Calu3 (cell line): ENCODE measurements around the gene RIGI. TPM values are rescaled to one million over a fixed set of nuclear protein-coding genes. Genes with fewer than 3 reads are reported as not detected.
"Not testable (repeated sequence)": the region's sequence is repeated elsewhere in the genome, so short reads cannot be mapped to it uniquely, and the experiment has no call there.

Experiments
- BruUV-seq: library from RNA; stranded (reverse); fragments of 400-500 nt; replicated peaks from 2 replicates; lab custom pipeline; 2021; lab: Mats Ljungman, UMichigan
- CTCF ChIA-PET: fragments of 300-600 bp; sonication (Branson Sonifier 250); formaldehyde crosslinking; loops from one replicate; lab custom pipeline; 2022; ENCODE audit warnings: antibody characterized with exemption; lab: Charles Lee
- DNase-seq: peaks from one replicate; pipeline ENCODE4 v3.0.0; 2022
- H3K27ac Mint-ChIP-seq: one replicate; pipeline ENCODE4 v1.8.0; 2022; ENCODE audit warnings: mixed read lengths; ENCODE audit not compliant: unreplicated experiment
- H3K27me3 Mint-ChIP-seq: one replicate; pipeline ENCODE4 v1.8.0; 2022; ENCODE audit warnings: mixed read lengths; ENCODE audit not compliant: unreplicated experiment
- H3K36me3 Mint-ChIP-seq: one replicate; pipeline ENCODE4 v1.8.0; 2022; ENCODE audit warnings: mild to moderate bottlenecking, moderate library complexity, mixed read lengths; ENCODE audit not compliant: insufficient read depth, unreplicated experiment
- H3K4me1 Mint-ChIP-seq: one replicate; pipeline ENCODE4 v1.8.0; 2022; ENCODE audit warnings: mild to moderate bottlenecking, low read depth, mixed read lengths; ENCODE audit not compliant: unreplicated experiment
- H3K4me3 Mint-ChIP-seq: one replicate; pipeline ENCODE4 v1.8.0; 2022; ENCODE audit warnings: mild to moderate bottlenecking, low read depth, moderate library complexity, mixed read lengths; ENCODE audit not compliant: unreplicated experiment
- H3K9me3 Mint-ChIP-seq: one replicate; pipeline ENCODE4 v1.8.0; 2022; ENCODE audit warnings: low read depth, mixed read lengths; ENCODE audit not compliant: unreplicated experiment
- intact Hi-C: fragments of 100-400 bp; cut with micrococcal nuclease; formaldehyde crosslinking; loops from one replicate; pipeline ENCODE4 v1.10.0; 2022; ENCODE audit not compliant: unreplicated experiment
- total RNA-seq: library from RNA; stranded (reverse); gene quantifications from 2 replicates; pipeline ENCODE4 v1.2.3, GENCODE V29; 2022
- TF ChIP-seq, protein P1 (sequence below): fragments of 200-600 bp; IDR thresholded peaks from one replicate; pipeline ENCODE4 v1.8.0; 2022; ENCODE audit warnings: antibody characterized with exemption; ENCODE audit not compliant: unreplicated experiment

RIGI gene
- total RNA-seq, 1 experiment from 2014 or later: 24.8 TPM

DNA sequence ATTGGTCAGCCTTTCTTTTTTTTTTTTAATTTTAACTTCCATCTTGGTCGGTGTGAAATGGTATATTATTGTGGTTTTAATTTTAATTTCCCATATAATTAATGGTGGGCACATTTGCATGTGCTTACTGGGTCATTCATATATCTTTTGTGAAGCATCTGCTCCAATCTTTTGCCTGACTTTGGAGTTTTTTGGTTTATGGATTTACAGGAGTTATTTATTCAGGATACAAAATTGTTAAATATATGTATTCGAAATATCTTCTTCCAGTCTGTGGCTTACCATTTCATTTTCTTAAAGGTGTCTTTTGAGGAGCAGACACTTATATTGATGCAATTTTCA, 682 bp upstream of the RIGI start:
- intact Hi-C loops: loop anchor here (1.0 to 10.0 kb wide), 3 partner anchors 46 to 147 kb away; no protein-coding TSS in a partner anchor
- Mint-ChIP-seq H3K4me1 (peaks cover 23% of the 10 kb centered on the region), H3K4me3 (peak overlapping the region; percentile 84), H3K9me3 (peaks cover 2% of the 10 kb centered on the region), H3K27me3 (no peaks in the 10 kb centered on the region), H3K27ac (peak overlapping the region; percentile 67), H3K36me3 (peaks cover 25% of the 10 kb centered on the region)
- CTCF ChIA-PET: interaction anchor here (0.6 to 3.0 kb wide), 9 partner anchors 10 to 147 kb away, joined by 3 to 29 read pairs (median 7); no protein-coding TSS in a partner anchor
- no peak for DNase-seq
- TF ChIP-seq, protein P1, sequence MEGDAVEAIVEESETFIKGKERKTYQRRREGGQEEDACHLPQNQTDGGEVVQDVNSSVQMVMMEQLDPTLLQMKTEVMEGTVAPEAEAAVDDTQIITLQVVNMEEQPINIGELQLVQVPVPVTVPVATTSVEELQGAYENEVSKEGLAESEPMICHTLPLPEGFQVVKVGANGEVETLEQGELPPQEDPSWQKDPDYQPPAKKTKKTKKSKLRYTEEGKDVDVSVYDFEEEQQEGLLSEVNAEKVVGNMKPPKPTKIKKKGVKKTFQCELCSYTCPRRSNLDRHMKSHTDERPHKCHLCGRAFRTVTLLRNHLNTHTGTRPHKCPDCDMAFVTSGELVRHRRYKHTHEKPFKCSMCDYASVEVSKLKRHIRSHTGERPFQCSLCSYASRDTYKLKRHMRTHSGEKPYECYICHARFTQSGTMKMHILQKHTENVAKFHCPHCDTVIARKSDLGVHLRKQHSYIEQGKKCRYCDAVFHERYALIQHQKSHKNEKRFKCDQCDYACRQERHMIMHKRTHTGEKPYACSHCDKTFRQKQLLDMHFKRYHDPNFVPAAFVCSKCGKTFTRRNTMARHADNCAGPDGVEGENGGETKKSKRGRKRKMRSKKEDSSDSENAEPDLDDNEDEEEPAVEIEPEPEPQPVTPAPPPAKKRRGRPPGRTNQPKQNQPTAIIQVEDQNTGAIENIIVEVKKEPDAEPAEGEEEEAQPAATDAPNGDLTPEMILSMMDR: no peak
- BruUV-seq: TSS peak; percentile 71

DNA sequence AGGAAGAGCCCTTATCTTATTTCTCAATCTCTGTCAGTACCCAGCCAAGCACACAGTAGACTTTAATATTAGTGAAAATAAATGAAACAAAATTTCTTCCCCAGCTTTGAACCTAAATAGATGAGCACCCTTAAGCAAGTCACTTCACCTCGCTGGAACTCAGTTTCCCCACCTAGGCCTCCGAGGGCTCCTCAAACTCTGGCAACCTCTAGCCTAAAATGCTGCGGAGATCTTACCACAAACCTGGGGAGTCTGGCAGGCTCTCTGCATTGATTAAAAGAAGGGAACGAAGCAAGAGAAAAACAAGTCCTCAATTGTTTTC, 326 bp downstream of the RIGI start:
- intact Hi-C loops: loop anchor here (1.0 to 10.0 kb wide), 3 partner anchors 47 to 146 kb away; no protein-coding TSS in a partner anchor

DNA sequence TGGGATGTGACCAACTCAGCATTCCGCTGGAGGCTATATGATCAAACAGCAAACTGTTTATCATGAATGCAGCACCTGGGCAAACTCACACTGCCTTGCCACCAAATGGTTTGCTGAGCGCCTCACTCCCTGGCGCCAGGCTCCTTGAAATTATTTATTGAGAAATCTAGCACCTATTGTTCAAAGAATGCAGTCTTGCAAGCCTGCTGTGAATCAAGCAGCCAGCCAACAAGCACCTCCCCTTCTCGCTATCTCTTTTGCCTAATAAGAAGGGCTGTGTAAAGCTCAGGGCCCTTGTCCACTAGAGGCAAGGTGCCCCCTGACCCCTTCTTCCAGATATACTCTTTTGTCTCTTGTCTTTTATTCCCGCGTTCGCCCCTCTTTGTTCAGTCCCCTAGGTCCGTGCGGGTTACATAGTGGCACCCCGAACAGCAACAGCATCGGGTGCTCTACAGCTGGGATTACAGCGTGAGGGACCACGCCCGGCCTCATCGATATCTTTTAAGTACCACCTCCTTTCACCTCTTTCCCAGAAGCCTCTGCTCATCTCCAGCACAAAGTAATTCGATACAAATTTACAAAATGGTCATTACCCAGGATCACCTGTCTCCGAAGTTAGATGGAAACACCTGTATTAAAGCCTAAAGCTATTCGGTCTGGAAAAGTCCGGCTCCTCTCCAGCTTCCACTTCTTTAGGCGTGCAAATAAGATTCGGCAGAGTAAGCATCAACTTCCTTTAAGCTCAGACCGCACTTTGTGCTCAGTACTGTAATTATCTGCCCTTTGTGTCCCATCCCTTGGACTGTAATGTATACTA, 896 bp downstream of the RIGI start:
- peaks cover 23% of the 10 kb centered on the region for H3K4me1 Mint-ChIP-seq
- TSS peak; percentile 76 for BruUV-seq
- H3K27ac Mint-ChIP-seq: peak overlapping the region; percentile 67
- TF ChIP-seq, protein P1: no peak
- peak; percentile 11 for DNase-seq
- CTCF ChIA-PET: interaction anchor here (0.6 to 3.0 kb wide), 8 partner anchors 22 to 146 kb away, joined by 3 to 29 read pairs (median 6); partner anchors contain the start of gene ACO1
- intact Hi-C loops: loop anchor here (10.0 kb wide), 1 partner anchor 100 kb away; no protein-coding TSS in a partner anchor
- H3K9me3 Mint-ChIP-seq: peaks cover 2% of the 10 kb centered on the region
- peaks cover 25% of the 10 kb centered on the region for H3K36me3 Mint-ChIP-seq
- peak overlapping the region; percentile 84 for H3K4me3 Mint-ChIP-seq
- H3K27me3 Mint-ChIP-seq: no peaks in the 10 kb centered on the region

More for the DNA sequence above, 326 bp downstream of the RIGI start:
- no peak for DNase-seq
- Mint-ChIP-seq H3K4me3 (peak overlapping the region; percentile 84), H3K27me3 (no peaks in the 10 kb centered on the region), H3K4me1 (peaks cover 23% of the 10 kb centered on the region), H3K9me3 (peaks cover 2% of the 10 kb centered on the region), H3K36me3 (peaks cover 25% of the 10 kb centered on the region), H3K27ac (peak overlapping the region; percentile 67)
- CTCF ChIA-PET: interaction anchor here (0.5 to 3.0 kb wide), 10 partner anchors 22 to 623 kb away, joined by 3 to 29 read pairs (median 4); partner anchors contain the start of gene ACO1
- TF ChIP-seq, protein P1: no peak
- no TSS peak for BruUV-seq

DNA sequence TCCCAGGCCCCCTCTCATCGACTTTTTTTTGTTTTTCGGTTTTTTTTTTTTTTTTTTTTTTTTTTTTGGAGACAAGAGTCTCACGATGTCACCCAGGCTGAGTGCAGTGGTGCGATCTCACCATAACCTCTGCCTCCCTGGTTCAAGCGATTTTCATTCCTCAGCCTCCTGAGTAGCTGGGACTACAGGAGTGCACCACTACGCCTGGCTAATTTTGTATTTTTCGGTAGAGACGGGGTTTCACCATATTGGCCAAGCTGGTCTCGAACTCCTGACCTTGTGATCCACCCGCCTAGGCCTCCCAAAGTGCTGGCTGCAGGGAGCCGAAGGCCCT, 1.5 kb downstream of the RIGI start:
- Mint-ChIP-seq H3K36me3 (peaks cover 25% of the 10 kb centered on the region), H3K4me3 (peak overlapping the region; percentile 84), H3K27ac (peak overlapping the region; percentile 67), H3K4me1 (peaks cover 23% of the 10 kb centered on the region)
- not testable (repeated sequence) for H3K27me3 Mint-ChIP-seq, BruUV-seq, H3K9me3 Mint-ChIP-seq, DNase-seq
- CTCF ChIA-PET: interaction anchor here (3.0 kb wide), 1 partner anchor 97 kb away, joined by 7 read pairs; no protein-coding TSS in a partner anchor
- intact Hi-C loops: loop anchor here (10.0 kb wide), 1 partner anchor 100 kb away; no protein-coding TSS in a partner anchor
